Measurements from ENCODE around the gene VEZF1. TPM values are rescaled to one million over a fixed set of nuclear protein-coding genes. Genes with fewer than 3 reads are reported as not detected.

VEZF1 gene
- total and polyA plus RNA-seq, 2 donors (not counting 1 experiment from before 2014, with no cell fraction given): 14.7 to 75.9 TPM

DNA sequence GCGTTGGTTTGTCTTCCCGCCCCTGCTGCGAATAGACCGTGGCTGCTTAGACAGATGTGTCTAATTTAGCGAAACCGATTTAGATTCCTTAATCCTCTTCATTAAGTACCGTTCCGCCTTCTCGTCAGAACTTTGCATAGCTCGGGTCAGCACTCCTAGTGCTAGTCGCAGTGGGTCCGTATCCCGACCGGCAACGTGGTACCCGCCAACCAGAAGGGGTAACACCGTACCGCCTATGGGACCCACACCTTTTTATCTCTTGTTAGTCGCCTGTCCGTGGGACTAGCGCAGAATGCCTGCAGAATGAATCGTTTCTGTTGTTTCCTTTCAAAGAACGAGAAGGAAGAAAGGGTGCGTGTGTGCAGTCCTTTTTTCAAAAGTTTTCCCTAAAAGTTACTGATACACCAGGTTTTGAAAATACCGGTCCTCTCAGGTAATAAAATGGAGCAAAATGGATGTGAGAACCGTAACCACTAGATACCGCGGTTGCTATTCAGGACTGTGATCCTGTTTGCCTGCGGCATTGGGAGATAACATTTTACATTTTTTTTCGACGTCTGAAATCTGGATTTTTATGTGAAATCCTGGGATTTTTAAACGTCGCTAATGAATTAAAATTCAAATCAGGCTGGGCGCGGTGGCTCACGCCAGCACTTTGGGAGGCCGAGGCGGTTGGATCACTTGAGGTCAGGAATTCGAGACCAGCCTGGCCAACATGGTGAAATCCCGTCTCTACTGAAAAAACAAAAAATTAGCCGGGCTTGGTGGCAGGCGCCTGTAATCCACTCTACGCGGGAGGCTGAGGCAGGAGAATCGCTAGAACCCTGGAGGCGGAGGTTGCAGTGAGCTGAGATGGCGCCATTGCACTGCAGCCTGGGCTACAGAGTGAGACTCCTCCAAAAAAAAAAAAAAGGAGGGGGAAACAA lies 20.0 kb upstream of the VEZF1 start:
- Histone ChIP-seq H3K27ac (ENCODE audit: low read length in 2 of 2) (peak overlapping the region; percentile 93 to 95), H4K20me1 (ENCODE audit: control insufficient read depth, insufficient read depth, low read length, poor library complexity, severe bottlenecking) (peaks cover 36% of the 10 kb centered on the region), H3K9me3 (ENCODE audit: control extremely low read depth in 1 of 3, control insufficient read depth in 2 of 3, insufficient read depth in 1 of 3, low read length in 2 of 3) (peaks cover 0 to 1% (median 0%) of the 10 kb centered on the region in 3 donors), H3K36me3 (replicated peaks in 1 of 2; ENCODE audit: control extremely low read depth in 1 of 2, control insufficient read depth in 1 of 2, extremely low read depth in 1 of 2, insufficient read depth in 2 of 2, low read length in 1 of 2) (peaks cover 2 to 29% of the 10 kb centered on the region in 2 experiments), H3K4me3 (ENCODE audit: control extremely low read depth in 1 of 5, extremely low read depth in 1 of 5, insufficient read depth in 1 of 5, low read depth in 2 of 5, low read length in 4 of 5) (peak overlapping the region; percentile 83 to 100 (median 96)), H3K4me1 (ENCODE audit: control insufficient read depth in 2 of 2, insufficient read depth in 2 of 2, low read length in 2 of 2) (peaks cover 25 to 36% of the 10 kb centered on the region in 2 donors), H3K9ac (ENCODE audit: low read length) (peak overlapping the region; percentile 96), H3K79me2 (ENCODE audit: control insufficient read depth, insufficient read depth, low read length) (peaks cover 40% of the 10 kb centered on the region), H3K4me2 (replicated peaks; ENCODE audit: low read depth, low read length, poor library complexity, severe bottlenecking) (peak overlapping the region; percentile 94), H2AFZ (ENCODE audit: insufficient read depth, low read depth, low read length, poor library complexity, severe bottlenecking) (peak overlapping the region; percentile 89), H3K27me3 (replicated peaks in 1 of 4; ENCODE audit: control extremely low read depth in 1 of 4, control insufficient read depth in 3 of 4, insufficient read depth in 4 of 4, low read length in 3 of 4) (no peaks in the 10 kb centered on the region)
- H3K4me3 Mint-ChIP-seq: peak overlapping the region; percentile 100
- no peaks in the 10 kb centered on the region for H3K27me3 Mint-ChIP-seq
- ATAC-seq (ENCODE audit: low read depth): peak; percentile 21
- DNase-seq: peak; percentile 8
- WGBS (ENCODE audit: insufficient coverage): 32% methylated on average over 38 of the region's 47 CpGs
- intact Hi-C loops (cut with micrococcal nuclease): loop anchor here (1.0 to 10.0 kb wide), 8 partner anchors 21 to 1176 kb away; partner anchors contain the start of genes AKAP1, C17orf67, DGKE and MRPS23
- POLR2A ChIA-PET: interaction anchor here (0.8 to 2.6 kb wide), 8 partner anchors 10 to 923 kb away, joined by 3 to 17 read pairs (median 7); partner anchors contain the start of genes AKAP1, DYNLL2, MRPS23 and VEZF1
- peak overlapping the region; percentile 100 for H3K27ac Mint-ChIP-seq
- CTCF ChIA-PET: interaction anchor here (0.5 to 2.4 kb wide), 13 partner anchors 9 to 902 kb away, joined by 3 to 17 read pairs (median 4); partner anchors contain the start of gene MRPS23
- TF ChIP-seq, protein P1, sequence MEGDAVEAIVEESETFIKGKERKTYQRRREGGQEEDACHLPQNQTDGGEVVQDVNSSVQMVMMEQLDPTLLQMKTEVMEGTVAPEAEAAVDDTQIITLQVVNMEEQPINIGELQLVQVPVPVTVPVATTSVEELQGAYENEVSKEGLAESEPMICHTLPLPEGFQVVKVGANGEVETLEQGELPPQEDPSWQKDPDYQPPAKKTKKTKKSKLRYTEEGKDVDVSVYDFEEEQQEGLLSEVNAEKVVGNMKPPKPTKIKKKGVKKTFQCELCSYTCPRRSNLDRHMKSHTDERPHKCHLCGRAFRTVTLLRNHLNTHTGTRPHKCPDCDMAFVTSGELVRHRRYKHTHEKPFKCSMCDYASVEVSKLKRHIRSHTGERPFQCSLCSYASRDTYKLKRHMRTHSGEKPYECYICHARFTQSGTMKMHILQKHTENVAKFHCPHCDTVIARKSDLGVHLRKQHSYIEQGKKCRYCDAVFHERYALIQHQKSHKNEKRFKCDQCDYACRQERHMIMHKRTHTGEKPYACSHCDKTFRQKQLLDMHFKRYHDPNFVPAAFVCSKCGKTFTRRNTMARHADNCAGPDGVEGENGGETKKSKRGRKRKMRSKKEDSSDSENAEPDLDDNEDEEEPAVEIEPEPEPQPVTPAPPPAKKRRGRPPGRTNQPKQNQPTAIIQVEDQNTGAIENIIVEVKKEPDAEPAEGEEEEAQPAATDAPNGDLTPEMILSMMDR (IDR thresholded peaks at IDR 0.05): no peak
- TF ChIP-seq EZH2 (IDR thresholded peaks at IDR 0.05; ENCODE audit: borderline replicate concordance, insufficient read depth, low read depth, low read length, poor library complexity, severe bottlenecking): no peak
- peaks cover 41% of the 10 kb centered on the region for H3K4me1 Mint-ChIP-seq
- H3K9me3 Mint-ChIP-seq (ENCODE audit: insufficient read depth): no peaks in the 10 kb centered on the region

All from B cell (primary cell).